Measurements from ENCODE around the gene NLRP9.

Gene NLRP9

GRCh38 chr19:55661826-55662225 lies 76.4 kb downstream of the NLRP9 start:
- DNase-seq, result no peak
- no peak overlapping the region for H2BK5ac ChIP-seq (ENCODE audit: low read depth, low read length, poor library complexity)
- no peak overlapping the region for H3K9ac ChIP-seq (ENCODE audit: low read length)
- no peak overlapping the region for H3K14ac ChIP-seq (ENCODE audit: low read length)
- no peak overlapping the region for H4K12ac ChIP-seq (ENCODE audit: low read depth, low read length)
- no peak overlapping the region for H3K27ac ChIP-seq (ENCODE audit: low read depth, low read length)
- H3K79me1 ChIP-seq (ENCODE audit: low read length), result no peaks in the 10 kb centered on the region
- H3K4me2 ChIP-seq (ENCODE audit: low read length), result no peak overlapping the region
- peaks cover 85 to 88% of the 10 kb centered on the region in 2 experiments for H3K36me3 ChIP-seq (ENCODE audit: control insufficient read depth in 1 of 2, insufficient read depth in 2 of 2, low read length in 2 of 2)
- H4K91ac ChIP-seq (ENCODE audit: low read depth, low read length), result no peak overlapping the region
- H3K27me3 ChIP-seq (ENCODE audit: insufficient read depth, low read length), result no peaks in the 10 kb centered on the region
- peaks cover 24% of the 10 kb centered on the region for H3K79me2 ChIP-seq (ENCODE audit: control insufficient read depth, insufficient read depth, low read length, poor library complexity)
- H4K8ac ChIP-seq (ENCODE audit: low read depth, low read length), result no peak overlapping the region
- no peak overlapping the region for H3K4ac ChIP-seq (ENCODE audit: low read depth, low read length)
- no peak overlapping the region for H2AFZ ChIP-seq (ENCODE audit: insufficient read depth, low read length, poor library complexity)
- no peak overlapping the region for H3K23ac ChIP-seq (ENCODE audit: low read length)
- no peak overlapping the region for H2BK12ac ChIP-seq (ENCODE audit: low read length)
- H3K4me3 ChIP-seq (ENCODE audit: low read depth, low read length), result no peak overlapping the region
- no peak overlapping the region for H3K18ac ChIP-seq (ENCODE audit: low read length)
- no peak overlapping the region for H2AK5ac ChIP-seq (ENCODE audit: low read length)
- no peak overlapping the region for H2BK120ac ChIP-seq (ENCODE audit: insufficient read depth, low read length, poor library complexity)
- H3K4me1 ChIP-seq (ENCODE audit: control insufficient read depth in 1 of 2, insufficient read depth in 2 of 2, low read length in 2 of 2), result peaks cover 0 to 6% of the 10 kb centered on the region in 2 experiments
- no CpG with 5 or more reads among the region's 7 CpGs for WGBS (ENCODE audit: extremely low coverage, insufficient coverage, insufficient read length)
- peaks cover 1% of the 10 kb centered on the region for H3K9me3 ChIP-seq (ENCODE audit: insufficient read depth, low read depth, low read length)

GRCh38 chr19:55660991-55661390 lies 77.2 kb downstream of the NLRP9 start:
- H2AFZ ChIP-seq (ENCODE audit: insufficient read depth, low read length, poor library complexity), result no peak overlapping the region
- peaks cover 1% of the 10 kb centered on the region for H3K9me3 ChIP-seq (ENCODE audit: insufficient read depth, low read depth, low read length)
- no peak overlapping the region for H4K8ac ChIP-seq (ENCODE audit: low read depth, low read length)
- no peak overlapping the region for H4K12ac ChIP-seq (ENCODE audit: low read depth, low read length)
- no peaks in the 10 kb centered on the region for H3K27me3 ChIP-seq (ENCODE audit: insufficient read depth, low read length)
- no peak overlapping the region for H3K4me2 ChIP-seq (ENCODE audit: low read length)
- no peak overlapping the region for H2BK120ac ChIP-seq (ENCODE audit: insufficient read depth, low read length, poor library complexity)
- H3K23ac ChIP-seq (ENCODE audit: low read length), result no peak overlapping the region
- H4K91ac ChIP-seq (ENCODE audit: low read depth, low read length), result no peak overlapping the region
- no peak overlapping the region for H3K4me3 ChIP-seq (ENCODE audit: low read depth, low read length)
- peaks cover 76 to 80% of the 10 kb centered on the region in 2 experiments for H3K36me3 ChIP-seq (ENCODE audit: control insufficient read depth in 1 of 2, insufficient read depth in 2 of 2, low read length in 2 of 2)
- no peak overlapping the region for H2BK12ac ChIP-seq (ENCODE audit: low read length)
- no peak overlapping the region for H3K4ac ChIP-seq (ENCODE audit: low read depth, low read length)
- H3K79me1 ChIP-seq (ENCODE audit: low read length), result no peaks in the 10 kb centered on the region
- no peak overlapping the region for H3K18ac ChIP-seq (ENCODE audit: low read length)
- H3K14ac ChIP-seq (ENCODE audit: low read length), result no peak overlapping the region
- H3K79me2 ChIP-seq (ENCODE audit: control insufficient read depth, insufficient read depth, low read length, poor library complexity), result peaks cover 31% of the 10 kb centered on the region
- WGBS (ENCODE audit: extremely low coverage, insufficient coverage, insufficient read length), result no CpG with 5 or more reads among the region's 16 CpGs
- DNase-seq, result no peak
- peaks cover 3 to 10% of the 10 kb centered on the region in 2 experiments for H3K4me1 ChIP-seq (ENCODE audit: control insufficient read depth in 1 of 2, insufficient read depth in 2 of 2, low read length in 2 of 2)
- H2BK5ac ChIP-seq (ENCODE audit: low read depth, low read length, poor library complexity), result no peak overlapping the region
- no peak overlapping the region for H3K27ac ChIP-seq (ENCODE audit: low read depth, low read length)
- H2AK5ac ChIP-seq (ENCODE audit: low read length), result no peak overlapping the region
- no peak overlapping the region for H3K9ac ChIP-seq (ENCODE audit: low read length)

DNA sequence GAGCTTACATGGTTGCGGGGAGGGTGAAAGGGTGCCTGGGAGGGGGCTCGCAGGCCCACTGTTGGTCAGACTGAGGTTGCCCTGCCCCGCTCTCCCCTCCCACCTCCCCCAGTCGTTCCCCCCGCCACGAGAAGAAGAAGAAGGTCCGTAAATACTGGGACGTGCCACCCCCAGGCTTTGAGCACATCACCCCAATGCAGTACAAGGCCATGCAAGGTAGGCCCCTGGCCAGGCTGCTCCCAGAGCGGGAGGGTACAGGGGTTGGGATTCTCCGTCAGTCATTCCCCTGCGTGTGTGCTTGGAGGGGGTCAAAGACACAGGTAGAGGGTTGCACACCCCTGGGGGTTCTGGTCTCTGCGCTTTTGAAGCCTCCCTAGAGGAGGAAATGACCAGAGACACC lies 77.8 kb downstream of the NLRP9 start:
- no peak overlapping the region for H2AK5ac ChIP-seq (ENCODE audit: low read length)
- H3K9ac ChIP-seq (ENCODE audit: low read length), result no peak overlapping the region
- no peak overlapping the region for H3K23ac ChIP-seq (ENCODE audit: low read length)
- no peak overlapping the region for H4K12ac ChIP-seq (ENCODE audit: low read depth, low read length)
- no peak overlapping the region for H3K18ac ChIP-seq (ENCODE audit: low read length)
- H4K91ac ChIP-seq (ENCODE audit: low read depth, low read length), result no peak overlapping the region
- WGBS (ENCODE audit: extremely low coverage, insufficient coverage, insufficient read length), result no CpG with 5 or more reads among the region's 12 CpGs
- H3K4me1 ChIP-seq (ENCODE audit: control insufficient read depth in 1 of 2, insufficient read depth in 2 of 2, low read length in 2 of 2), result peaks cover 3 to 10% of the 10 kb centered on the region in 2 experiments
- no peak overlapping the region for H2AFZ ChIP-seq (ENCODE audit: insufficient read depth, low read length, poor library complexity)
- no peak overlapping the region for H2BK5ac ChIP-seq (ENCODE audit: low read depth, low read length, poor library complexity)
- H3K9me3 ChIP-seq (ENCODE audit: insufficient read depth, low read depth, low read length), result peaks cover 1% of the 10 kb centered on the region
- H3K4me3 ChIP-seq (ENCODE audit: low read depth, low read length), result no peak overlapping the region
- no peak overlapping the region for H3K27ac ChIP-seq (ENCODE audit: low read depth, low read length)
- peaks cover 37% of the 10 kb centered on the region for H3K79me2 ChIP-seq (ENCODE audit: control insufficient read depth, insufficient read depth, low read length, poor library complexity)
- H3K4me2 ChIP-seq (ENCODE audit: low read length), result no peak overlapping the region
- no peaks in the 10 kb centered on the region for H3K27me3 ChIP-seq (ENCODE audit: insufficient read depth, low read length)
- DNase-seq, result no peak
- peaks cover under 1% of the 10 kb centered on the region for H3K79me1 ChIP-seq (ENCODE audit: low read length)
- H2BK120ac ChIP-seq (ENCODE audit: insufficient read depth, low read length, poor library complexity), result no peak overlapping the region
- no peak overlapping the region for H3K14ac ChIP-seq (ENCODE audit: low read length)
- H2BK12ac ChIP-seq (ENCODE audit: low read length), result no peak overlapping the region
- peaks cover 71 to 75% of the 10 kb centered on the region in 2 experiments for H3K36me3 ChIP-seq (ENCODE audit: control insufficient read depth in 1 of 2, insufficient read depth in 2 of 2, low read length in 2 of 2)
- H4K8ac ChIP-seq (ENCODE audit: low read depth, low read length), result no peak overlapping the region
- peak overlapping the region; percentile 22 for H3K4ac ChIP-seq (ENCODE audit: low read depth, low read length)

- H3K27me3 ChIP-seq (ENCODE audit: insufficient read depth, low read length), result no peaks in the 10 kb centered on the region
- DNase-seq, result no peak
- no peak overlapping the region for H4K8ac ChIP-seq (ENCODE audit: low read depth, low read length)
- no peak overlapping the region for H2AK5ac ChIP-seq (ENCODE audit: low read length)
- H2BK12ac ChIP-seq (ENCODE audit: low read length), result no peak overlapping the region
- H4K12ac ChIP-seq (ENCODE audit: low read depth, low read length), result no peak overlapping the region
- H3K23ac ChIP-seq (ENCODE audit: low read length), result no peak overlapping the region
- no peak overlapping the region for H3K4me2 ChIP-seq (ENCODE audit: low read length)
- H3K9ac ChIP-seq (ENCODE audit: low read length), result no peak overlapping the region
- peaks cover 42% of the 10 kb centered on the region for H3K79me2 ChIP-seq (ENCODE audit: control insufficient read depth, insufficient read depth, low read length, poor library complexity)
- no peak overlapping the region for H4K91ac ChIP-seq (ENCODE audit: low read depth, low read length)
- H3K4me1 ChIP-seq (ENCODE audit: control insufficient read depth in 1 of 2, insufficient read depth in 2 of 2, low read length in 2 of 2), result peaks cover 3 to 10% of the 10 kb centered on the region in 2 experiments
- no peak overlapping the region for H3K14ac ChIP-seq (ENCODE audit: low read length)
- no peak overlapping the region for H3K27ac ChIP-seq (ENCODE audit: low read depth, low read length)
- peaks cover 67 to 71% of the 10 kb centered on the region in 2 experiments for H3K36me3 ChIP-seq (ENCODE audit: control insufficient read depth in 1 of 2, insufficient read depth in 2 of 2, low read length in 2 of 2)
- peaks cover 1% of the 10 kb centered on the region for H3K9me3 ChIP-seq (ENCODE audit: insufficient read depth, low read depth, low read length)
- WGBS (ENCODE audit: extremely low coverage, insufficient coverage, insufficient read length), result no CpG with 5 or more reads among the region's 9 CpGs
- H2BK120ac ChIP-seq (ENCODE audit: insufficient read depth, low read length, poor library complexity), result no peak overlapping the region
- H3K79me1 ChIP-seq (ENCODE audit: low read length), result peaks cover 6% of the 10 kb centered on the region
- peak overlapping the region; percentile 98 for H3K4ac ChIP-seq (ENCODE audit: low read depth, low read length)
- no peak overlapping the region for H2BK5ac ChIP-seq (ENCODE audit: low read depth, low read length, poor library complexity)
- no peak overlapping the region for H3K4me3 ChIP-seq (ENCODE audit: low read depth, low read length)
- no peak overlapping the region for H2AFZ ChIP-seq (ENCODE audit: insufficient read depth, low read length, poor library complexity)
- H3K18ac ChIP-seq (ENCODE audit: low read length), result no peak overlapping the region
Measured at GRCh38 chr19:55659822-55660221, 78.4 kb downstream of the NLRP9 start.

Measured in trophoblast cell (in vitro differentiated cells and primary cell).